ENCODE measurements around the gene STX18. TPM values are rescaled to one million over a fixed set of nuclear protein-coding genes. Genes with fewer than 3 reads are reported as not detected.

Gene STX18
- total and polyA plus RNA-seq, 10 of the 15 experiments (the other 5 are each of a cell fraction or from before 2014, with no cell fraction given), result 8.2 to 46.6 (median 31.1) TPM

DNA sequence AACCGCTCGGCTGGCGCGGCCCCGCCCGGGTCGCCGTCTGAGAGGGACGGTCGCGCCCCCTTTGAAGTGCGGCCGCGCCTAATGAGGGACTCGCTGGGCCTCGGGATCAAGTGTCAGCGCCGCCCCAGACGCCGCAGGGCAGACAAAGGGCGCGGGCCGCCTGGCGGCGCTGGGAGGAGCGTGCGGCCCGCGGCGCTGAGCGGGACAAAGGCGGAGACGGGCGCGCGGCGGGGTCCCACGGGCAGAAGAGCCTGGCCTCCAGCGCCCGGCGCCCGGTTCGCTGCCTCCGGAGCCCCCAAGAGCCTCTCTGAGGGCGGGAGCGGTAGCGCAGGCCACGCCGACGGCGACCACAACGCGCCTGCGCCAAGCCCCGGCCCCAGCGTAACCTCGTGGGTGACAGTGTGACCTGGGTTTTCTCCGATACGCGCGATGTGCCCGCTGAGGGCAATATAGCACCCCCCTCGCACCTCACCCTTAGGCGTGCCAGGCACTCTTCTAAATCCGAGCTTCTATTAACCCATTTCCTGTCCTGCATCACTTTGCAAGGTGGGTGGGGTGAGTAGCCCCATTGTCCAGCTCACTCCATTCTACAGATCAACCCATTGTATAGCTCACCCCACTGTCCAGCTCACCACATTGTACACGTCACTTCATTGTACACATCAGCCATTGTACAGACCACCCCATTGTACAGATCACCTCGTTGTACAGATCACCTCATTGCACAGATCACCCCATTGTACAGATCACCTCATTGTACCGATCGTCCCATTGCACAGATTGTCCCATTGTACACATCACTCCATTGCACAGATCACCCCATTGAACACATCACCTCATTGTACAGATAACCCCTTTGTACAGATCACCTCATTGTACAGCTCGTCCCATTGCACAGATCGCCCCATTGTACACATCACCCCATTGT, 33.7 kb upstream of the STX18 start (continued):
- TF ChIP-seq MTA3 (IDR thresholded peaks at IDR 0.05; ENCODE audit: borderline replicate concordance, low read length), result no peak
- no peak for TF ChIP-seq EZH2 (IDR thresholded peaks at IDR 0.05; ENCODE audit: borderline replicate concordance, control insufficient read depth, low read depth, low read length)
- TF ChIP-seq, protein P1, sequence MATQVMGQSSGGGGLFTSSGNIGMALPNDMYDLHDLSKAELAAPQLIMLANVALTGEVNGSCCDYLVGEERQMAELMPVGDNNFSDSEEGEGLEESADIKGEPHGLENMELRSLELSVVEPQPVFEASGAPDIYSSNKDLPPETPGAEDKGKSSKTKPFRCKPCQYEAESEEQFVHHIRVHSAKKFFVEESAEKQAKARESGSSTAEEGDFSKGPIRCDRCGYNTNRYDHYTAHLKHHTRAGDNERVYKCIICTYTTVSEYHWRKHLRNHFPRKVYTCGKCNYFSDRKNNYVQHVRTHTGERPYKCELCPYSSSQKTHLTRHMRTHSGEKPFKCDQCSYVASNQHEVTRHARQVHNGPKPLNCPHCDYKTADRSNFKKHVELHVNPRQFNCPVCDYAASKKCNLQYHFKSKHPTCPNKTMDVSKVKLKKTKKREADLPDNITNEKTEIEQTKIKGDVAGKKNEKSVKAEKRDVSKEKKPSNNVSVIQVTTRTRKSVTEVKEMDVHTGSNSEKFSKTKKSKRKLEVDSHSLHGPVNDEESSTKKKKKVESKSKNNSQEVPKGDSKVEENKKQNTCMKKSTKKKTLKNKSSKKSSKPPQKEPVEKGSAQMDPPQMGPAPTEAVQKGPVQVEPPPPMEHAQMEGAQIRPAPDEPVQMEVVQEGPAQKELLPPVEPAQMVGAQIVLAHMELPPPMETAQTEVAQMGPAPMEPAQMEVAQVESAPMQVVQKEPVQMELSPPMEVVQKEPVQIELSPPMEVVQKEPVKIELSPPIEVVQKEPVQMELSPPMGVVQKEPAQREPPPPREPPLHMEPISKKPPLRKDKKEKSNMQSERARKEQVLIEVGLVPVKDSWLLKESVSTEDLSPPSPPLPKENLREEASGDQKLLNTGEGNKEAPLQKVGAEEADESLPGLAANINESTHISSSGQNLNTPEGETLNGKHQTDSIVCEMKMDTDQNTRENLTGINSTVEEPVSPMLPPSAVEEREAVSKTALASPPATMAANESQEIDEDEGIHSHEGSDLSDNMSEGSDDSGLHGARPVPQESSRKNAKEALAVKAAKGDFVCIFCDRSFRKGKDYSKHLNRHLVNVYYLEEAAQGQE (IDR thresholded peaks at IDR 0.05; ENCODE audit: low read depth, low read length), result no peak
- TF ChIP-seq BCL11A (IDR thresholded peaks at IDR 0.05; ENCODE audit: low read depth, low read length), result no peak
- TF ChIP-seq HDGF (IDR thresholded peaks at IDR 0.05), result no peak
- TF ChIP-seq RAD51 (IDR thresholded peaks at IDR 0.05), result no peak
- no peak; the same call in 1 of the 2 replicates for TF ChIP-seq HCFC1 (IDR thresholded peaks at IDR 0.05; ENCODE audit: low read length)
- no peak for TF ChIP-seq RBBP5 (conservative IDR thresholded peaks at IDR 0.05)
- no peak for TF ChIP-seq TCF3 (IDR thresholded peaks at IDR 0.05; ENCODE audit: borderline replicate concordance, insufficient read depth, low read depth, low read length)
- TF ChIP-seq TCF7 (IDR thresholded peaks at IDR 0.05; ENCODE audit: borderline replicate concordance), result no peak
- TF ChIP-seq FOS (IDR thresholded peaks at IDR 0.05; ENCODE audit: borderline replicate concordance, extremely low read depth, insufficient read length), result no peak
- TF ChIP-seq RCOR1 (conservative IDR thresholded peaks at IDR 0.05; ENCODE audit: low read depth, low read length), result no peak
- TF ChIP-seq HDAC2 (IDR thresholded peaks at IDR 0.05), result no peak
- TF ChIP-seq SMAD5 (IDR thresholded peaks at IDR 0.05; ENCODE audit: low read depth), result no peak
- TF ChIP-seq, protein P2, sequence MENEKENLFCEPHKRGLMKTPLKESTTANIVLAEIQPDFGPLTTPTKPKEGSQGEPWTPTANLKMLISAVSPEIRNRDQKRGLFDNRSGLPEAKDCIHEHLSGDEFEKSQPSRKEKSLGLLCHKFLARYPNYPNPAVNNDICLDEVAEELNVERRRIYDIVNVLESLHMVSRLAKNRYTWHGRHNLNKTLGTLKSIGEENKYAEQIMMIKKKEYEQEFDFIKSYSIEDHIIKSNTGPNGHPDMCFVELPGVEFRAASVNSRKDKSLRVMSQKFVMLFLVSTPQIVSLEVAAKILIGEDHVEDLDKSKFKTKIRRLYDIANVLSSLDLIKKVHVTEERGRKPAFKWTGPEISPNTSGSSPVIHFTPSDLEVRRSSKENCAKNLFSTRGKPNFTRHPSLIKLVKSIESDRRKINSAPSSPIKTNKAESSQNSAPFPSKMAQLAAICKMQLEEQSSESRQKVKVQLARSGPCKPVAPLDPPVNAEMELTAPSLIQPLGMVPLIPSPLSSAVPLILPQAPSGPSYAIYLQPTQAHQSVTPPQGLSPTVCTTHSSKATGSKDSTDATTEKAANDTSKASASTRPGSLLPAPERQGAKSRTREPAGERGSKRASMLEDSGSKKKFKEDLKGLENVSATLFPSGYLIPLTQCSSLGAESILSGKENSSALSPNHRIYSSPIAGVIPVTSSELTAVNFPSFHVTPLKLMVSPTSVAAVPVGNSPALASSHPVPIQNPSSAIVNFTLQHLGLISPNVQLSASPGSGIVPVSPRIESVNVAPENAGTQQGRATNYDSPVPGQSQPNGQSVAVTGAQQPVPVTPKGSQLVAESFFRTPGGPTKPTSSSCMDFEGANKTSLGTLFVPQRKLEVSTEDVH (IDR thresholded peaks at IDR 0.05; ENCODE audit: low read depth, partially characterized antibody), result no peak
- TF ChIP-seq, protein P3, sequence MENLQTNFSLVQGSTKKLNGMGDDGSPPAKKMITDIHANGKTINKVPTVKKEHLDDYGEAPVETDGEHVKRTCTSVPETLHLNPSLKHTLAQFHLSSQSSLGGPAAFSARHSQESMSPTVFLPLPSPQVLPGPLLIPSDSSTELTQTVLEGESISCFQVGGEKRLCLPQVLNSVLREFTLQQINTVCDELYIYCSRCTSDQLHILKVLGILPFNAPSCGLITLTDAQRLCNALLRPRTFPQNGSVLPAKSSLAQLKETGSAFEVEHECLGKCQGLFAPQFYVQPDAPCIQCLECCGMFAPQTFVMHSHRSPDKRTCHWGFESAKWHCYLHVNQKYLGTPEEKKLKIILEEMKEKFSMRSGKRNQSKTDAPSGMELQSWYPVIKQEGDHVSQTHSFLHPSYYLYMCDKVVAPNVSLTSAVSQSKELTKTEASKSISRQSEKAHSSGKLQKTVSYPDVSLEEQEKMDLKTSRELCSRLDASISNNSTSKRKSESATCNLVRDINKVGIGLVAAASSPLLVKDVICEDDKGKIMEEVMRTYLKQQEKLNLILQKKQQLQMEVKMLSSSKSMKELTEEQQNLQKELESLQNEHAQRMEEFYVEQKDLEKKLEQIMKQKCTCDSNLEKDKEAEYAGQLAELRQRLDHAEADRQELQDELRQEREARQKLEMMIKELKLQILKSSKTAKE (IDR thresholded peaks at IDR 0.05; ENCODE audit: low read depth, poor library complexity, severe bottlenecking), result no peak
- TF ChIP-seq, protein P4, sequence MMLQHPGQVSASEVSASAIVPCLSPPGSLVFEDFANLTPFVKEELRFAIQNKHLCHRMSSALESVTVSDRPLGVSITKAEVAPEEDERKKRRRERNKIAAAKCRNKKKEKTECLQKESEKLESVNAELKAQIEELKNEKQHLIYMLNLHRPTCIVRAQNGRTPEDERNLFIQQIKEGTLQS (IDR thresholded peaks at IDR 0.05; ENCODE audit: borderline replicate concordance, extremely low read depth, low read depth, low read length), result no peak
- TF ChIP-seq, protein P5, sequence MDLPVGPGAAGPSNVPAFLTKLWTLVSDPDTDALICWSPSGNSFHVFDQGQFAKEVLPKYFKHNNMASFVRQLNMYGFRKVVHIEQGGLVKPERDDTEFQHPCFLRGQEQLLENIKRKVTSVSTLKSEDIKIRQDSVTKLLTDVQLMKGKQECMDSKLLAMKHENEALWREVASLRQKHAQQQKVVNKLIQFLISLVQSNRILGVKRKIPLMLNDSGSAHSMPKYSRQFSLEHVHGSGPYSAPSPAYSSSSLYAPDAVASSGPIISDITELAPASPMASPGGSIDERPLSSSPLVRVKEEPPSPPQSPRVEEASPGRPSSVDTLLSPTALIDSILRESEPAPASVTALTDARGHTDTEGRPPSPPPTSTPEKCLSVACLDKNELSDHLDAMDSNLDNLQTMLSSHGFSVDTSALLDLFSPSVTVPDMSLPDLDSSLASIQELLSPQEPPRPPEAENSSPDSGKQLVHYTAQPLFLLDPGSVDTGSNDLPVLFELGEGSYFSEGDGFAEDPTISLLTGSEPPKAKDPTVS (IDR thresholded peaks at IDR 0.05; ENCODE audit: low read depth, low read length), result no peak
- TF ChIP-seq TCF12 (IDR thresholded peaks at IDR 0.05; ENCODE audit: low read depth, low read length), result no peak
